HG02678 (cell line): ENCODE data around the gene NECTIN1.

Source experiments
- ATAC-seq: cut with Tn5 transposase; IDR thresholded peaks from one replicate; pipeline ENCODE4 v1.9.1; 2021; ENCODE audit warnings: mild to moderate bottlenecking, moderate library complexity; ENCODE audit not compliant: unreplicated experiment

NECTIN1 gene

DNA sequence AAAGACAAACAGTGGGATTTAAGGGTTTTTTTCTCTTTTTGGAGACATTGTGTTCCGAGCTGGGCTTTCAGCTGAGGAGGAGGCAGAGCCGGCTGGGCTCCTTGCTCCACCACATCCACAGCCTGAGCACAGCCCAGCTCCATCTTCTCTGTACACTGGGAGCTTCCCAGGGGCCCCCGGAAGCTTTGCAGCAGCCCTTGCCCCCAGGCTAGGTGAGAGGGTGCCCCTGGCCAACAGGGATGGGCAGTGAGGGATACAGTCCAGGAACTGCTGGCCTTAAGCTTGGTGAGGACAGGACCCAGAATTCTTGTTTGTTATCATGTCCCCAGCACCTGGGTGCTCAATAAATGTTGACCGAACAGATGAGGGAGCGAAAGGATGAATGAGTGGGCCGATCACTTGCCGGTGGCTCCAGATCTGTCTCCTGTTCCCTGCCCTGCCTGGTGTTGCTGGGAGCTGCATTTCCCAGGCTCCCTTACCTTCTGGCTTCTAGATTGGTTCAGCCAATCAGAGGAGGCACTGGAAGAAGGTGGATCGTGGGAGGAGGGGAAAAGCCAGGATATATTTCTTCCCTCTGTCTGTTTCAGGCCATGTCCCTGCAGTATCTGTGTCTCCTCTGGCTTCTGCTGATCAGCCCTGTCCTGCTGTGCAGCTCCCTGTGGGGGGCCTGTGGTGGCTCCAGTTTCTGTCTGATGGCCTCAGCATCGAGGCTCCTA lies 26.5 kb upstream of the NECTIN1 start:
- no peak for ATAC-seq

DNA sequence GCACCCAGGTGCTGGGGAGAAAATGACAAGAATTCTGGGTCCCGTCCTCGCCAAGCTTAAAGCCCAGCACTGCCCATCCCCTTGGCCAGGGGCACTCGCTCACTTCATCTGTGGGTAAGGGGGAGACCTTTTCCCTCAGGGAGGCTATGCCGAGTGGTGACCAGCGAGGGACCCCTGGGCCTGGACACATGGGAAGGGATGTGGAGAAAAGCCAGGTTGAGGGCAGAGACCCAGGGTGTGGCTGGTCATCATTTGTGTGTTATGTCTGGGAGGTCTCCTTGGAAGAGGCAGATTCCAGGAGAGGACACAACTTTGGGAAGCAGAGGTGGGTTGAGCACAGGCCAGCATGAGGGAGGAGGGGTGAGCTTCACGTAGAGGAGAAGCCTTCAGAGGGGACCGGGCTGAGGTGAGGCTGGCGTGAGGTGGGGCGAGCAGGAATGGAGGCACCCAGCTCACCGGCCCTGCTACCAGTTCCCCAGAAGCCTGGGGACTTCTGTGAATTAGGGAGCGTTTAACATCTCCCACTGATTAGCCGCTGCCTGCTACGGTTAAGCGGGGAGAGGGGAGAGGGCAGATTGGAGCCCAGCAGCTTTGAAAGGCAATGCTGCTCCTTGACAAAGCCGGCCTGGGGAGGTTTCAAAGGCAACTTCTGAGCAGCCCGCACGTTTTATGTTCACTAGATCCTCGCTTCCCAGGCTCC lies 25.8 kb upstream of the NECTIN1 start:
- ATAC-seq, result no peak

DNA sequence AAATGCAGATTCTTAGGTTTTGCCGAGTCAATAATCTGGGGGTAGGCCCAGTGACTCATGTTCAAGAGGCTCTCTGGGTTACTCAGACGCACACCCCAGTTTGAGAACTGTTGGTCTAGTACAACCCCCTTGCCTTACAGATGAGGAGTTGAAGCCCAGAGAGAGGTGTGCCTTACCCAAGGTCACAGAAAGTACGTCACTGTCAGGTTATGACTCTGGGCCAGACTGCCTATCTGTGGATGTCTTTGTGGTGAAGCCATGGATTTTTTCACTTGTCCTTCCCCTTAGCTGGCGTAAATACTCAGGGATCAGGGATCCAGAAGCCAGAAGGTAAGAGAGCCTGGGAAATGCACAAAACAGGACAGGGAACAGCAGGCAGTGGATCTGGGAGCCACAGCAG lies 25.2 kb upstream of the NECTIN1 start:
- no peak for ATAC-seq

DNA sequence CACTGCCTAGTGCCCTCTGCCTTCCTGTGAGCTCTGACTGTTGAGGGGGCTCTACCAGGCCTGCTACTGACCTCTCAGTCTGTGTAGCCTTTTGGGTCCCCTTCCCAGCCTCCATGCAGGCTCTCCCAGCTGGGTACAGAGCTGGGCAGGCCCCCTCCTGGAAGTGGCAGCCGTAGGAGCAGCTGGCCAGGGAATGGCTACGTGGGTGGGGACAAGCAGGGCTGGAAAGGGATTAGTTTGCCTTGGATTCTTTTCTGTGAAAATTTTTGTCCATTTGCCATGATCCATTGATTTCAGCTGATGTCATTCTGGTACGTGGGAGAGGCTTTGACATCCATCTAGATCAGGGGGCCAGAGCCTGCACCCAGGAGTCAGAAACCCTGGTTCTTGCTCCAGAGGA lies 23.9 kb upstream of the NECTIN1 start:
- no peak for ATAC-seq

DNA sequence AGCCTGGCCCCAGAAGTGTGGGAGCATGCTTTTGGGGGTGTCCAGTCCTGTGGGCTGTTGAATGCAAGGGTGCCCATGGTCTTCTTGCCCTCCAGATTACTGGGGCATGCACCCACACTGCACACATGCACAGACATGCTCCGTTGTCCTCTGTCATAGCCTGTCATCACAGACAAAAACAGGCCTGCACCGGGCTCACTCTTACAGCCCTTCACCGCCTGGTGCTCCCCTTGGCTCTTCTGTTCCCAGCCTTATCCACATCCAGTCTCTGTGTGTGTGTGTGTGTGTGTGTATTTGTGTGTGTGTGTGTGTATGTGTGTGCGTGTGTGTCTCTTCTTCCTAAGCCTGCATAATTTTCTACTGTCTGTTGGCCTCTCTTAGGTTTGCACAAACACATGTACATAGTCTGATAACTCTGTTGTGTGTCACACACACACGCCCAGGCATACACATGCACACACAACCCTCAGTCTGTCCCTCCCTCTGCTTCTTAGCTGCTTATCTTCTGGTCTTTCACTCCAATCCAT lies 23.4 kb upstream of the NECTIN1 start:
- ATAC-seq, result peak; percentile 49

DNA sequence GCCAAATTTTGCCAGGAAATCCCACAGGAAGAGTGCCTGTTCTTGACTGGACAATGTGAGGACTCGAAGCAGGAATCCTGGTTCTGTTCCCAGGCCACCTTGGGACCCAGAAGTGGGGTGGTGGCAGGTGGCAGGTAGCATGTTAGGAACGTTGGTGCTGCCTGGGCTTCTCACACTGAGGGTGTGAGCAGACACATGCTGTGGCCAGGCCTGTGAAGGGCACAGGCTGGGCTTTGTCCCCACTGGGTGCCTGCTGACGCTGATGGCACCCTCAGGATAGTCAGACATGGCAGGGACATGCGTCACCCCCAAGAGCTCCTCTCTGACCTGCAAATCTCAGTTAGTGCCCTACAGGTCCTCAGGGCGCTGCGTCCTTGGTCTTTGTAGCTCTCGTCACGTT lies 21.1 kb upstream of the NECTIN1 start:
- ATAC-seq, result no peak

DNA sequence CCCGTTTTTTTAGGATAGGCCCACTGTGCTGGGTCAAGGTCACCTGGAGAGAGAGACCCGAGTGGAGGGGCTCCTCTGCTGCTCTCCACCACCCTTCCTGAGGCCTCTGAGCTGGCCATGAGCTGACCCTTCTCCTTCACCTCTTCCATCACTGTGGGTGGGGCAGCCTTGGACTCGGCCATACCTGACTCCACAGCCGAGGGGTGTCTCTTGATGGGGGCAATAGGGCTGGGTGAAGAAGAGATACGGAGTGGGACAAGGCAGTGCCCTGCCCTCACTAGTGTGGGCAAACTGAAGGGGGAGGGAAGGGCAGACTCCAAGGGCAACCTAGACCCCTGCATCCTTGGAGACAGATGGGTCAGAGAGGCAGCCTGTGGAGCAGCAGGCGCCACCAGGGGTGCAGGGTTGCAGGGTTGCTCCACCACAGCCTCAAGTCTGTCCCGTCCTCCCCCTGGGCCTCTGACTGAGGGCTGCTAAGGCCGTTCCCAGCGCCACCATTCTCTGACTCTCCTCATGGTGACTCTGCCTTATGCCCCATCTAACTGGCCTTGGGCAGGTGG lies 20.1 kb upstream of the NECTIN1 start:
- ATAC-seq, result no peak

DNA sequence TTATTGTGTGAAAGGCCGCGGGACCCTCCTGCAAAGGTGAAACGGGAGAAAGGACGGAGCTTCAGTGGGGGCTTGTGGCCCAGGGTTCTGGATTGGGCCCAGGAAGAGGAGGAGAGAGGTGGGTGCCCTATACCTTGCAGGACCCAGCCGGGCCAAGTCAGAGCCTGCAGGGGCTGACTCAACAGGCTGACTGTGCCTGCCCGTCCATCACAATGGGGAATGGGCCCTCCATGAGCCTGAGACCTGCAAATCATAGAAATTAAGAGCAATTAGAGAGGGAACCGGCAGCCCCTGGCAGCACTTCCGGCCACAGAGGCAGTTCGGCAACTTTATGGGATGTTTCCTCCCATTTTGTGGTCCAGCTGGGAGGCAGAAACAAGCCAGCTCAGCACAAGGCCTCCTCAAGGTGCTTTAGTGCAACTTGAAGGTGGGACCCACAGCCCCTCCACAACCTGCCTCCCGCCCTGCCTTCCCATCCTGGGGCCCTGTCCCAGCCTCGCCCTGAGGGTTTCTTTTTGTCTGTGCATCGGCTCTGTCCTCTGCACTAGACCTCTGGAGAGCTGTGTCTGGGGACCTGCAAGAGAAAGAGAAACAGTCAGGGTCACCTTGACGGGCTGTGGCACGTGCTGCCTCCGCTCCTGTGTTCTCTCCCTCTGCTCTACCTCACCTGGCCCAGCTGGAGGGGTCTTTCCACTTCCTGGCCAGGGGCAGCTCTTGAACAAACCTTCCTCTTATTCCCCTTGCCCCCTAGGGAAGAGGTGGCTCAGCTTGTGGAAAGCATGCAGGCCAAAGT lies 19.1 kb upstream of the NECTIN1 start:
- ATAC-seq, result no peak

DNA sequence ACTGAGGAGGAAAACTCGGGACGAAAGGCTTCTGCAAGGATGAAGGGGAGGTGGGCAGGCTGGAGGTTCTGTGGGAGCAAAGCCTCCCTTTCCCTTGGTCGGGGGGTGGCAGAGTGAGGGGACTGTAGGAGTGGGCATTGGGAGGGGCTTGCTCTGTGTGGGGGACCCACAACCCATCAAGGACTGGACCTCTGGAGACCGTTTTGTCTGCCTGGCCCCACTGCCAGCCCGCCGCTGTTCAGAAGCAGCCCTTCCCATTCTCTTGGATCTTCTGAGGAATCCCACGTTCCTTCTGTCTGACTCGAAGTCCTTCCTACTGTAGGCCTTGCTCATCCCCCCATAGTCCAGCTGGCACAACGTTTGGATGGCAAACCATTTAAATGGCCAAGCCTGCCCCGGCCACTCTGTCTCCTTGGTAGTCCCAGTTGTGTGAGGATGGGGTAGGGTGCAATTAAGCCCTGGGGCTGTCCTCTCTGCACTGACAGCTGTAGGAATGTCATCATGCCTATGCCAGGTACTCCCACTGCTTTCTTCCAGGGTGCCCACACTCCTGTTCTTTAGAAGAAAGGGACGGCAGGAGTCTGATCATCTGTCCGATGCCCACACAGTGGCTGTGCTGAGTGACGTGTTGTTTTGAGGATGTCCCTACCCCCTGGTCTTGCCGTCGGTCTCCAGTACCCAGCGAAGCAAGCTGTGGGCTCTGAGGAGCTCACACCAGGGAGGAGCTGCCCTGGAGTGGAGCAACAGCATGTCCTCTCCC lies 17.0 kb upstream of the NECTIN1 start:
- ATAC-seq, result no peak

DNA sequence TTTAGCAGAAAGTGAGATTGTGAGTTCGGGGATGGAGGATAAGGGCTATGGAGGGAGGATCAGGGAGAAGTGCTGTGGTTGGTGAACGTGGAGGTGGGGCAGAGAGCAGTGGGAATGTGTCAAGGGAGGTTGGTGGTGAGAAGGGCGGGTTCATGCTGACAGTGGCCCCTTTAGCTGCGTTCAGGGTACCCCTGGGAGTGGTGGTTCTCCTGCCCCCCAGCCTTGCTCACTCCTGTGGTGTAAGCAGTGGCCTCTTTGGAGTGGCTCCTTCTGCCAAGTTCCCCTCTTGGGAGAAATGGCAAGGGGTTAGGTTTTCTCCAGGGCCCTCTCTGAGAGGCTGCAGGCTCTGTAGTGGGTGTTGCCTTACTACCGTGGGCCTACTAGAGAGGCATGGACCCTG lies 16.1 kb upstream of the NECTIN1 start:
- no peak for ATAC-seq

DNA sequence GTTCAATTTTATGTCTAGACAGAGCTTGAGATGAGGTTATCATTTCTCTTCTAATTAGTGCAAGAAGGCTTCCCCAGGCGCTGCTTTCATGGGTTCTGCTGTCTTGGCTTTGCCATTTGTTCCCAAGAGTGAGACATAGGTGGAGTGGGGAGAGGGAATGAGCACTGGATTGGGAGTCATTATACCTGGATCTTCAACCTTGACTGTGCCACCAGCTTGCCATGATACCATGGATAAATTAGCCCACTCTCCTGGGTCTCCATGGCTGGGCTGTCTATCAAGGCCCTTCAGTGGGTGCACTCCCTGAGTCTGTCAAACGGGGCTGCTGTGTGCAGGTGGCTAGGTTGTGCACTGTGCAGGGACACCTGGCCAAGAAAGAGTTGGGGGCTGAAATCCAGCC lies 15.6 kb upstream of the NECTIN1 start:
- ATAC-seq, result no peak

DNA sequence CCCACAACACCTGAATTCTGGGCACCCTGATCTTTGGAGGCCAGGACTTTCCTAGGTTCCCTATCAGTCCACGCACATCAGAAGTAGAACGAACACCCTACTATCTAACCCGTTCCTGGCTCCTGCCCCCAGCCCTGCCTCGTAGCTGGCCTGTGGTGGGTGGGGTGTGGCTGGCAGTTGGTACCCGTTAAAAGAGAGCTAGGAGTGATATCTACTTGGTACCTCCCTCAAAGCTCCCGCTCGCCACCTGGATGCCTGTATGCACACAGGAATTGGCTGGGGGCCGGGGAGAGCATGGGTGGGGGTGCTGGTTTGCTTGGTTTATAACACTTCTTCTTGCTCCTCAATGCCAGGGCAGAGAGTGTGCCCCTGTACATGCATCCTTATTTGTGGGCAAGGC lies 14.0 kb upstream of the NECTIN1 start:
- ATAC-seq, result no peak

DNA sequence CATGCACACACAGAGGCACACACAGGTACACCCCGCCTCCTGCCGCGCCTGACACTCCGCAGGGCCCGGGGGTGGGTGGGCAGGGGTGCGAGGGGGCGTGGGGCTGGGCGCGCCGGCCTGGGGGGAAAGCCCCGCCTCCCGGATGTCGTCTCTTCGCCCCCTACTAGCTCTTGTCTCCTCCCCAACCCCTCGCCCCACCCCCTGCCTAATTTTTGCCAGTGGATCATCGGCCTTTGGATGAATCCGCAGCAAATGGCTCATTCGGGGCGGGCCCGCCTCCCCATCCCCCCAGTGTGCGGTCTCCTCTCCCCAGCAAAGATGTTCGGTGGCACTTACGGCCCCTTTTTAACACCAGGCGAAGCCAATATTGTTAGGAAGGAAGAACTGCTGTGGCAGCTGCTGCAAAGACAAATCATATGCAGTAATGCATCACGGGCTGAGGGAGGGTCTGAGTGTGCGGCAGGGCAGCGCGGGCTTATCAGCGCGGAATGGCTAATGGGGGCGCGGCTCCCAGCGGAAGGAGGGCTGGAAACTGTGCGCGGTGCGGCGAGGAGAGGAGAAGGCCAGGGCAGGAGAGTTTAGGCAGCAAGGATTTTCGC lies 13.4 kb upstream of the NECTIN1 start:
- no peak for ATAC-seq

DNA sequence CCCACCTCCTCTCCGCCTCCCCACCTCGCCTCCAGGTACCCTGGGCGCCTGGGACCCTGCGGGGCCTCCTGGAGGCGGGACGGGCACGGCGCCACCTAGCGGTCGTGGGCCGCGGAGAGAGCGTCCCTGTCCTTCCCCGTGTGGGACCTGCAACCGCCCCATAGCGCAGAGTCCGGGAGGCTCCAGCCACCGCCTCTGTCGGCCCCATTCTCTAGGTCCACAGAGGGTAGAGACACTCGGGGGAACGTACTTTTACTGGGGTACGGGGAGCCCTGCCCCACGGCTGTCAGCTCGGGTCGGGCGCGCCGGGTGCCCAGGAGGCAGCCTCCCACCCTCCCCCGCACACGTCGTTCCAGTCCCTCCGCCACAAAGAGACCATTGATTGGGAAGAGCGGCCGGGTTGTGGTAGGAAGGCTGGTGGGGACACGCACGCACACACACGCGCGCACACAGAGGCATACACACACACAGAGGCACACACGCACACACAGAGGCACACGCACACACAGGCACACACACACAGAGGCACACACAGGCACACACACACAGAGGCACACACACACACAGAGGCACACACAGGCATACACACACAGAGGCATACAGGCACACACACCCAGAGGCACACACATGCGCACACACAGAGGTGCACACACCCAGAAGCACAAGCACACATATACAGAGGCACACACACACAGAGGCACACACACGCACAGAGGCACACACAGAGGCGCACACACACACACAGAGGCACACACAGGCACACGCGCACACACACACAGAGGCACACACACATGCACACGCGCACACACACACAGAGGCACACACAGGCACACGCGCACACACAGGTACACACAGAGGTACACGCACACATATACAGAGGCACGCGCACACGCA lies 12.6 kb upstream of the NECTIN1 start:
- ATAC-seq, result peak; percentile 70

DNA sequence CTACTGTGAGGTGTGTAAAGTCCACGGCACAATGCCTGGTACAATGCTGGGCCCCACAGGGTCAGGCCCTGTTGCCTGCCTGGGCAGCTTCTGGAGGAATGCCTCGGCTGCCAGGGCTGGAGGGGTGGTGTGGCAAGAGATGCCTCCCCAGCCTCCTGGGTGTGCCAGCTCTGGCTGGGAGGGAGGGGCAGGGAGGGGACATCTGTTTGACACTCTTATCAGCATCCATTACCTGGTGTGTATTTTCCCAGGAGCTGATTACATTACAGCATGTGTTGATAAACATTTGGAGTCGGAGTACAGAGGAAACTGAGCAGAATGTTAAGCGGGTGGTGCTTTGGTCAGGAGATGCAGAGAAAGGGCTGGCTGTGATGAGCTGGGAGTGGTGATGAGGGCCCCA lies 11.0 kb upstream of the NECTIN1 start:
- no peak for ATAC-seq

DNA sequence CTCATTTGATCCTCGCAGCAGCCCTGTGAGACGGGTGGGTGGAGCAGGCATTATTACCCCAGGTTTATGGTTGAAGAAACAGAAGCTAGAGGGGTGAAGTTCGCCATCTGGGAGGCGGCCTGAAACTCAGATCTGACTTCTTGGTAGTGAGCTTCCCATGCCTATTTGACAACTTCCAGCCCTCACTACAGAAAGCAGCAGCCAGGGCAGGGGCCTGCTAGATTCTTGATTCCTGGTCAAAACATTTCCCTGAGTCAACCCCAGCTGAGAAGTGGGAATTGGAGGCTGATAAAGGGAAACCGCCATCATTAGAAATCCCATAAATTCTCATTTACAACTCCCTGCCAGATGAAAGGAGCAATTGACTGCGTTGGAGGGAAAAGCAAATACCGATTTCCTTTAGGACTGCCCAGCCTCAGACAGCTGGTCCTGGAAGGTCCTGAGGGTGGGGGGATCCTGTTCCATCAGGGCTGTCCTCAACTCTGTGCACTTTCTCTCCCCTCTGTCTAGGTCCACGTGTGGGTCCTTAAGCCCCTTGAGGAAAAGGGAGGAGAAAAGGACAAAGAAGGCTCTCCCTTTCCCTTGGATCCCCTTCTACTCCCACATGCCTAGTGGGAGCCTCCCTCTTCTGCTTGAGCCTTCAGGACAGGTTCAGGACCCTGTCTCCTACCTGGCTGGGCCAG lies 10.2 kb upstream of the NECTIN1 start:
- ATAC-seq, result no peak

DNA sequence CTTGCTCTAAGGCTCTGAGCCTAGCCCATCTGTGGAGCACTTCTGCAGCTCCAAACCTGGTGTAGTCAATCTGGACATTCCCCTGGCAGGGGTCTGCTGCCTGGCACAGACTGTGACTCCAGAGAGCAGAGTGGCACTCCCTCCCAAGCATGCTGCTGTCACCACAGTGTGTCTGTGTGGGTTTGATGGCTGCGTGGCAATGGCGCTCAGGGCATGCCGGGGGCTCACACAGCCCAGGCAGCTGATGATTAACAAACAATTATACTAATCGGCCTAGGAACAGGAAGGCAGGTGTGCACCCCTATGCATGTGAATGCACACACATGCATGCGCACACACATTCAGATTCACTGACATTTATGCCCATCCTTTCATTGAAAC lies 9.0 kb upstream of the NECTIN1 start:
- no peak for ATAC-seq

DNA sequence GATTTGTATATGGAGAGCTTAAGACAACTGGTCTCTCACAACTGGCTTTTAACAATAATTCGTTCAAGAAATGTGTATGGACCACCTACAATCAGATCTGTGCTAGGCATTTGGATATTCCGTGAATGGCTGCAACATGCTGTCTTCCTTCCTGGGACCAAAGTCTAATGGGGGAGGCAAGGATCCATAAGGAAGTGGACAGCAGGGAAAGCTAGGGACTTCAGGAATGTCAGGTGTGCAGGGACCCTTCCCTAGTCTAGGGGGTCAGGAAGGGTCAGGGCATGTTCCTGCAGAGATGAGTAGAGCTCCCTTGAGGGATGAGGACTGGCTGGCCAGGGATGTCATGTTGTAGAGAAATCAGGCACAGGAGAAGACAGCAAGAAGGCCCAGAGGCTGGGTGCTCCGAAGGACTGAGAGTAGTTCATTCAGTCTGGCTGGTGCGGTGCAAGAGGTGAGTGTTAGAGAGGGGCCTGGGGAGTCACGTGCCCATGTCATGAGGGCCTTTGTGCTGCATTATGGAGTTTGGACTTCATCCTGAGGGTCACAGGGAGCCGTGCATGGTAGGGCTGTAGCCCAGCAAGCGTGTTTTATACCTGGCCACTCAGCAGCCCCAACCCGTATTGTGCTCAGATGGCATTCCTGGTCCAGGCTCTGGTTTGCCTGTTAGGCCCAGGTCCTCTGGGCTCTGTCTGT lies 8.5 kb upstream of the NECTIN1 start:
- no peak for ATAC-seq
